Activated gamma-delta T cell (primary cell): Measurements from ENCODE around the gene POU5F1.
"Not testable (repeated sequence)": the region's sequence is repeated elsewhere in the genome, so short reads cannot be mapped to it uniquely, and the experiment has no call there.

ENCODE experiments used
- DNase-seq: peaks from one replicate; lab custom pipeline; 2025; lab: John Stamatoyannopoulos, UW

POU5F1 gene

GRCh38 chr6:31192431-31193105 is 22.1 kb upstream of the POU5F1 start:
- not testable (repeated sequence) for DNase-seq

- DNase-seq: no peak
Observed at GRCh38 chr6:31190488-31190887, 20.0 kb upstream of the POU5F1 start.

- DNase-seq: not testable (repeated sequence)
Observed at GRCh38 chr6:31189223-31189622, 18.7 kb upstream of the POU5F1 start.

- no peak for DNase-seq
Observed at GRCh38 chr6:31187780-31188194, 17.3 kb upstream of the POU5F1 start.

GRCh38 chr6:31186052-31186734 is 15.7 kb upstream of the POU5F1 start:
- DNase-seq: no peak

- not testable (repeated sequence) for DNase-seq
Observed at GRCh38 chr6:31185695-31186051, 15.2 kb upstream of the POU5F1 start.

GRCh38 chr6:31183859-31184258 is 13.4 kb upstream of the POU5F1 start:
- DNase-seq: not testable (repeated sequence)

GRCh38 chr6:31183287-31183686 is 12.8 kb upstream of the POU5F1 start:
- DNase-seq: not testable (repeated sequence)

- DNase-seq: no peak
Observed at GRCh38 chr6:31180500-31180899, 10.0 kb upstream of the POU5F1 start.

- DNase-seq: no peak
Observed at GRCh38 chr6:31179896-31180295, 9.4 kb upstream of the POU5F1 start.

- no peak for DNase-seq
Observed at GRCh38 chr6:31179042-31179386, 8.5 kb upstream of the POU5F1 start.

- no peak for DNase-seq
Observed at GRCh38 chr6:31178143-31179041, 7.9 kb upstream of the POU5F1 start.

GRCh38 chr6:31175971-31176370 is 5.5 kb upstream of the POU5F1 start:
- no peak for DNase-seq

- DNase-seq: no peak
Observed at GRCh38 chr6:31174378-31174777, 3.9 kb upstream of the POU5F1 start.

- DNase-seq: no peak
Observed at GRCh38 chr6:31173406-31173805, 2.9 kb upstream of the POU5F1 start.

- no peak for DNase-seq
Observed at GRCh38 chr6:31172973-31173384, 2.5 kb upstream of the POU5F1 start.

GRCh38 chr6:31171931-31172905 is 1.7 kb upstream of the POU5F1 start:
- DNase-seq: no peak

GRCh38 chr6:31170987-31171671 is 647 bp upstream of the POU5F1 start:
- DNase-seq: no peak

GRCh38 chr6:31169858-31170599 is 453 bp downstream of the POU5F1 start:
- DNase-seq: not testable (repeated sequence)
